Ishikawa (cell line): ENCODE measurements around the gene SLC11A1.

Experiments
- CEBPB ChIP-seq: IDR thresholded peaks from 2 replicates; pipeline ENCODE4 v1.6.1; 2012
- CREB1 ChIP-seq: IDR thresholded peaks from 2 replicates; pipeline ENCODE4 v1.6.1; 2012; ENCODE audit warnings: low read depth
- EGR1 ChIP-seq: IDR thresholded peaks from 2 replicates; pipeline ENCODE4 v1.6.1; 2012
- EP300 ChIP-seq: IDR thresholded peaks from 2 replicates; pipeline ENCODE4 v1.6.1; 2012; ENCODE audit warnings: borderline replicate concordance
- FOXM1 ChIP-seq: IDR thresholded peaks from 2 replicates; pipeline ENCODE4 v1.6.1; 2012; ENCODE audit warnings: low read depth, borderline replicate concordance
- MAX ChIP-seq: IDR thresholded peaks from 2 replicates; pipeline ENCODE4 v1.6.1; 2012
- NFIC ChIP-seq: IDR thresholded peaks from 2 replicates; pipeline ENCODE4 v1.6.1; 2012
- RAD21 ChIP-seq: IDR thresholded peaks from 2 replicates; pipeline ENCODE4 v1.6.1; 2012; ENCODE audit warnings: low read depth
- REST ChIP-seq: IDR thresholded peaks from 2 replicates; pipeline ENCODE4 v1.6.1; 2012; ENCODE audit warnings: low read depth, mild to moderate bottlenecking
- TAF1 ChIP-seq: IDR thresholded peaks from 2 replicates; pipeline ENCODE4 v1.6.1; 2012; ENCODE audit warnings: low read depth, mild to moderate bottlenecking
- TCF12 ChIP-seq: IDR thresholded peaks from 2 replicates; pipeline ENCODE4 v1.6.1; 2012; ENCODE audit warnings: low read depth
- TEAD4 ChIP-seq: IDR thresholded peaks from 2 replicates; pipeline ENCODE4 v1.6.1; 2012
- USF1 ChIP-seq: IDR thresholded peaks from 2 replicates; pipeline ENCODE4 v1.6.1; 2012
- YY1 ChIP-seq: IDR thresholded peaks from 2 replicates; pipeline ENCODE4 v1.6.1; 2012; ENCODE audit warnings: low read depth
- ZBTB7A ChIP-seq: IDR thresholded peaks from 2 replicates; pipeline ENCODE4 v1.6.1; 2012; ENCODE audit warnings: low read depth

SLC11A1 gene

GRCh38 chr2:218438596-218438995, 56.5 kb downstream of the SLC11A1 start:
- TF ChIP-seq TAF1, result no peak
- 0 out of 2 replicates have a peak, but pooled peaks have one; percentile 31 for TF ChIP-seq NFIC
- no peak for TF ChIP-seq ZBTB7A
- TF ChIP-seq TEAD4, result no peak
- no peak for TF ChIP-seq CREB1
- no peak for TF ChIP-seq RAD21
- TF ChIP-seq CEBPB, result no peak
- no peak for TF ChIP-seq REST
- no peak for TF ChIP-seq EGR1

GRCh38 chr2:218444692-218445357, 62.8 kb downstream of the SLC11A1 start:
- TF ChIP-seq RAD21 (no peak), EGR1 (no peak), CEBPB (no peak), YY1 (no peak), TCF12 (no peak), ZBTB7A (no peak), REST (no peak), FOXM1 (no peak), NFIC (no peak), TEAD4 (no peak), USF1 (no peak), CREB1 (no peak)

GRCh38 chr2:218445602-218446001, 63.5 kb downstream of the SLC11A1 start:
- TF ChIP-seq TCF12, result no peak
- no peak for TF ChIP-seq CREB1
- no peak for TF ChIP-seq MAX
- TF ChIP-seq TEAD4, result no peak
- TF ChIP-seq NFIC, result no peak
- TF ChIP-seq YY1, result no peak
- no peak for TF ChIP-seq USF1
- TF ChIP-seq ZBTB7A, result no peak
- TF ChIP-seq FOXM1, result no peak
- TF ChIP-seq RAD21, result no peak
- TF ChIP-seq REST, result no peak
- TF ChIP-seq EGR1, result no peak
- no peak for TF ChIP-seq TAF1
- TF ChIP-seq CEBPB, result no peak
- no peak for TF ChIP-seq EP300
